HG03175 (cell line): ENCODE measurements around the gene ABCA2.
"Not testable (repeated sequence)": the region's sequence is repeated elsewhere in the genome, so short reads cannot be mapped to it uniquely, and the experiment has no call there.

ENCODE experiments used
- ATAC-seq: cut with Tn5 transposase; IDR thresholded peaks from one replicate; pipeline ENCODE4 v1.9.1; 2021; ENCODE audit warnings: mild to moderate bottlenecking, moderate library complexity; ENCODE audit not compliant: unreplicated experiment

Gene ABCA2

DNA sequence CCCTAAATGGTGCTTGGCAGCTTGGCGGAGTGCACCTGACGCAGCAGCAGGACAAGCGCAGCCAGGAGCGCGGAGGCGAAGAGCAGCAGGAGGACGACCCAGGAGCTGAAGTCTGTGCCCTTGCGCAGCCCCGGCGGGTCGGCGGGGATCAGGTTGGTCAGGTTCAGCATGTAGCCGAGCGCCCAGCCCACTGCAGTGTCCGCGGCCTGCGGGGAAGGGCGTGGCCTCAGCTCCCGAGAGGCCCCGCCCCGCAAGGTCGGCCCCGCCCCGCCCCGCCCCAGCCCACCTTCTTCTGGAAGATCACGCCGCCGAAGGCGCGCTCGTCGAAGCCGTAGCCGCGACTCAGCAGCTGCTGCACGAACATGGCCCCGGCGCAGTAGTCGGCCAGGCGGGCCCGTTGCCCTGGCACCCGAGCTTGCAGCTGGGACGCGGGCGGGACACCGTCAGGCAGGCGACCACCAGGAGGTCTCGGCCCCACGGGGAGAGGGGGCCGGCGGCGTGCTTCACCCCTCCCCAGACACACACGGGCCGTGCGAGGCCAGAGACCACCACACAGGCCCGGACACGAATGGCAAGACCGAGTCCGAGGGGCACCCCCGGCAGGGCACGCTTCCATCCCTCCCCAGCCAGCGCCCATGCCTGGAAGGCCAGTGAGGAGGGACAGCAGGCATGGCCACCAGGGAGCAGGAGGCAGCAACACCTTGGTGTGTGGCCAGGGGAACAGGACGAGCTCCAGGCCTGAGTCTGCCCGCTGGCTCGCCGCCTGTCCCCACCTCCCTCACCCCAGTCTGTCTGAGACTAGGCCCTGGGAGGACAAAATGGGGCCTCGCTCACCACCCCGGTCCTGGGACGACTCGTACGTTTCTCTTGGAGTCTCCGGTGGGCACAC lies 20.9 kb upstream of the ABCA2 start:
- ATAC-seq: no peak

DNA sequence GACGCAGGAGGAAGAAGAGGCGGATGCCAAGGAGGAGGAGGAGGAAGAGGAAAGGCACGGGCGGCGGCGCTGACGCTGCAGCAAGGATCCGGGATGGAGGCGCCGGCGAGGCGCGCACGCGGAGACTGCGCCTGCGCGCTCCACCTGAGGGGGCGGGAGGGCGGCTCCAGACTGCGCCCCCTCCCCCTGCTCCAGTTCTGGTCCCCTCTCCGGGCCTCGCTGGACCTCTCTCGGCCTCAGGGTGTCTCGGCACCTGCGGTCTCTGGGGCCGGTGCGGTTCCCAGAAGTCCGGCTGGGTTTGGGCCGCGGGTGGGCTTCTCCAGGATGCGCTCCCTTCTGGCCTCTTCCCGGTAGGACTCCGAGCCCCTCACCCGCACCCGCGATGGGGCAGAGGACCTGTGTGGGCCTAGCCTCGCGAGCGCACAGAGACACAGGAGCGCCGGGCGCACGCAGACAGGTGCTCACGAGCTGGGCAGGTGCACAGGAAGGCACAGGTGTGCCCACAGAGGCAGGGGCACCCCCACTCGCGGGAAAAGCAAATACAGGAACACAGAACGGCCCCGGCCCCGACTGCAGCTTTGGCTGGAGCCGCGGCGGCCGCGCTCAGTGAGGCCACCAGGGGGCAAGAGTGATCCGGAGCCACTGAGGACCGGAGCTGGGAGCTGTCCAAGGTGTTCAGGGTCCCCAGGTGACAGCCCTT lies 18.2 kb upstream of the ABCA2 start, which contains the start of gene NPDC1:
Gene NPDC1 (minus strand): TSS at position 90 of the 700 bp plus-strand sequence. CDS start 188 bp downstream, outside the sequence.
- peak; percentile 68 for ATAC-seq

DNA sequence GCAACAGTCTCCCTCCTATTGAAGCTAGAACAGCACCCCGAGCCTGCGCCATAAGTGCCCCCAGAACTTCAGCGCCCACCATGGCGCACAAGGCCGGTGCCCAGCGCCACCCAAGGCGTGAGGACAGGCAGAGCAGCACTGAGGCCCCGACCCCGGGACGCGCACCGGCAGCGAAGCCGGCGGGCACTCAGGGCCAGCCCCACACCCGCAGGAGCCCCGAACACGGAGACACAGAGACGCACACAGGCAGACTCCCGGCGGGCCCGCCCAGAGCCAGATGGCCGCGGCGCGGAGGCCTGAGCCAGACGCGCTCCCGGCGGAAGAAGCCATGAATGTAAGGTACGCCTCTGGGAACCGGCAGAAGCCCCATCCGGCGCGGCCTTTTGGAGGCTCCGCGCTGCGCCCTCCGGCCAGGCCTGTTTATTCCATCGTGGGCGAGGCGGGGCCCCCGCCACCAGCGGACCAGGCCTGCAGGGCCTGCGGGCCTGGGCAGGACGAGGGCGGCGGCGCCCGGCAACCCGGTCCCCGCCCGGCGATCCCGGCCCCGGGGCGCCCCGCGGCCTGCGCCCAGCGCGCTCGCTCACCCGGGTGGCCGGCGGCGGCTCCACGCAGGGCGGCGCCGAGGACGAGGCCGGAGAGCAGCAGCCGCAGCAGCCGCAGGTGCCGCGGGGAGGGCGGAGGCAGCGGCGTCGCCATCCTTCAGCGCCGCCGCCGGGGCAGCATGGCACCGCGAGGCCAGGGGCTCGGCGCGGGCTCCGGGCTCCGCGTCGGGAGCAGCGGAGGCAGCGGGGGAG lies 17.5 kb upstream of the ABCA2 start:
- ATAC-seq: no peak

DNA sequence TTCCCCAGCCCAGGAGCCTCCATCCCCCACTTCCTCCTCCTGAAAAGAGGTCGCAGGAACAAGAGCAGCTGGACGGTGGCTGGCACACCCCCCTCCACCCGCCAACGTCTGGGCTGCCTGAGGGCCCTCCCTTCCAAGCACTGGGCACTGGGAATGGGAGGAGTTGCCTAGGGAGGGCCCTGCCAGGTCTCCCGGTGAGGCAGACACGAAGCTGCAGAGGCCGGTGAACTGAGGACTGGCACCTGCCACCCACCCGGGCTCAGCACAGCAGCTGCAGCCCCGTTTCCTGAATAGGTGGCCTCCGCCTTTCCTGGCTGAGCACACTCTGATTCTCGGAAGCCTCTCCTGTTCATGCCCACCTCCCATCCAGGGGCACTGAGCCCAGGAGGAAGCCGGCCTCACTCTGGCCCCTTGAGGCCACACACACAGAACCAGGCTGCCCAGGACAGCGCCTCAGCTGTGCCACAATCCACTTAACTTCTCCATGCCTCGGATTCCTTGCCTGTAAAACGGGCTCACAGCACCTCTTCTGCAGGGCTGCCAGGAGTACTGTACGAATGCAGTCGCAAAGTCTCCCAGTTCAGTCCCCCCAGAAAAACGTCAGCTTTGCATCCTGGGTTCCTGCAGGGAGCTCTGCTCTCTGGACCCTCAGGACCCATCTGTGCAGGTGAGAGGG lies 16.6 kb upstream of the ABCA2 start:
- ATAC-seq: no peak

DNA sequence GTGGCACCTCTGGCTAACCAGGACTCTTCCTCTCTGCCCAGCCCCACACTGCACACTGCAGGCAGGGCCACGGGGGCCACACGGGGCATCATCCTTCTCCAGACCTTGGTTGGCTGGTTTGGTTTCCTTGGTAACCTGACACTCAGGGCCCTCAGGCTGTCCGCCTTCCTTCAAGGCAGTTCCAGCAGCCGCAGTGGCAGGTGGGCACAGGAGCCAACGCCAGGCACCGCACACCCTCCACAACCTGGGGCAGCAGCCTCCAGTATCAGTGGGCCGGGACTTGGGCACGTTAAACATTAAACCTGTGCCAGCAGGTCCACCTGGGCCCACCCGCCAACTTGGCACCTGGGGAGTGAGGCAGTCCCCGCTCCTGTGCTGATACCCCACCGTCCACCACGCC lies 16.0 kb upstream of the ABCA2 start:
- ATAC-seq: no peak

DNA sequence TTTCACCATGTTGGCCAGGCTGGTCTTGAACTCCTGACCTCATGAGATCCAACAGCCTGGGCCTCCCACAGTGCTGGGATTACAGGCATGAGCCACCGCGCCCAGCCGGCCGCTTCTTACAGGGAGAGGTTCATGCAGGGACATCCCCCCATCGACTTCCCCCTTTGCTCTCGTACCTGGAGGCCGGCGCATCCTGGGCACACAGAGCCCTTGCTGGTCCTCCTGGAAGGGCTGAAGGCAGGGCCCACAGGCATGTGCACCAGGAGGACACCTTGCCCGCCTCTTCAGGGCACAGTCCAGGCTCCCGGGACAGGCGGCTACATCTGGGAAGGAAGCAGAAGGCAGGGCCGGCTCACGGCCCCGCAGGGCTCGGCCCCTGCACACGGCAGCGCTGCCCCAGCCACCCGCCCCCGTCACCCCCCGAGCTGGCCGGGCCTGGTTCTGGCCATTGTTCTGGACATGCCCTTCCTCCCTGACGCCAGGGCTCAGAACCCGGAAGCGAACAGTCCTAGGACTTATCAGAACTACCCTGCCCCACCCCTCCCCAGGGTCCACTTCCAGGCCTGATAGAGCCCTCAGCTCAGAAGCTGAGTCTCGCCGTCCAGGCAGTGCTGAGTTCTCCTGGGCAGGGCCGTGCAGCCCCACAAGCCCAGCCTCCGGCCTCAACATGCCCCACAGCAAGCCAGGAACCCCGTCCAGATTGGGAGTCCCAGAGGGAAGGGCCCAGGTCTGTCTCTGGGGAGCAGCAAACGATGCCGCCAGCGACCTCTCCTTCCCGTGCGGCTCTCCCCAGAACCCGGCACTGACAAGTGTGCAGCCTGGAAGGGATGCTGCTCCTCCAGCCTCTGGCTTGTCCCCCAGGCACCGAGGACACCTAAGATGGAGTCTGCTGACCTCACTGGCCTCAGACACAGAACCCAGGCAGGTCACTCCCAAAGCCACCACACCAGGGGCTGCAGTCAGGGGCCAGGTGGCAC lies 15.0 kb upstream of the ABCA2 start:
- ATAC-seq: no peak

DNA sequence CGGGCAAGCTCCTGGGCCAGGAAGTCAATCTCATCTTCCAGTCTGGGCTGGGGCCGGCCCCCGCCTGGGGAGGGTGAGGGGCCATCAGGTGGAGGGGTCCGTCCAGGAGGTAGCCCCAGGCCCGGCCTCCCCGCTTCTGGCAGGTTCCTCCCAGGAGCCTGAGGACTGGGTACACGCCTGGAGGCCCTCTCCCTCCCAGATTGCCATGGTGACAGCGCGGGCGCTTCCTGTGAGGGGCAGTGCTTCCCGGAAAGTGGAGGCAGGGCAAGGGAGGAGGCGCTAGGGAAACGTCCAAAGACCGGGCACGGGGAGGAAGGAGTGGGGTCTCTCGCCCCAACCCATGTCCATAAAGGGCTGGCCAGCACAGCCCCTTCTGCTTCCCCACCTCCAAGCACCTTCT lies 13.1 kb upstream of the ABCA2 start:
- no peak for ATAC-seq

DNA sequence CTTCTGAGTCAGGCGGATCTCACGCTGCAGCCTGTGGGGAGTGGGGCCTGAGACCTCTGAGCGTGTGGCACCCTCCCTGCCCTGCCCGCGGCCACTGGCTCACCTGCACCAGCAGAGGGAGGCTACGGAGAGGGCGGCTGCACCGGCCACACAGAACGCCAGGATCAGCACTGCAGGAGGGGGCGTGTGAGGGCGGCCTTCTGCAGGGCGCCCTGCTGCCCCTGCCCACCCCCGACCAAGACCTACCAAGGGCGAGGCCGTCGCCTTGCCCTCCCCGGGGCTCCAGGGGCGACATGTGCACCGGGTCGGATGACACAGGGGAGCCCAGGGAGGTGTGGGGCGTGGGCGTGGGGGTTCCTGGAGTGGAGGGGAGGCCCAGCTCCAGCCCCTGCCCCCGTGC lies 12.5 kb upstream of the ABCA2 start:
- ATAC-seq: no peak

DNA sequence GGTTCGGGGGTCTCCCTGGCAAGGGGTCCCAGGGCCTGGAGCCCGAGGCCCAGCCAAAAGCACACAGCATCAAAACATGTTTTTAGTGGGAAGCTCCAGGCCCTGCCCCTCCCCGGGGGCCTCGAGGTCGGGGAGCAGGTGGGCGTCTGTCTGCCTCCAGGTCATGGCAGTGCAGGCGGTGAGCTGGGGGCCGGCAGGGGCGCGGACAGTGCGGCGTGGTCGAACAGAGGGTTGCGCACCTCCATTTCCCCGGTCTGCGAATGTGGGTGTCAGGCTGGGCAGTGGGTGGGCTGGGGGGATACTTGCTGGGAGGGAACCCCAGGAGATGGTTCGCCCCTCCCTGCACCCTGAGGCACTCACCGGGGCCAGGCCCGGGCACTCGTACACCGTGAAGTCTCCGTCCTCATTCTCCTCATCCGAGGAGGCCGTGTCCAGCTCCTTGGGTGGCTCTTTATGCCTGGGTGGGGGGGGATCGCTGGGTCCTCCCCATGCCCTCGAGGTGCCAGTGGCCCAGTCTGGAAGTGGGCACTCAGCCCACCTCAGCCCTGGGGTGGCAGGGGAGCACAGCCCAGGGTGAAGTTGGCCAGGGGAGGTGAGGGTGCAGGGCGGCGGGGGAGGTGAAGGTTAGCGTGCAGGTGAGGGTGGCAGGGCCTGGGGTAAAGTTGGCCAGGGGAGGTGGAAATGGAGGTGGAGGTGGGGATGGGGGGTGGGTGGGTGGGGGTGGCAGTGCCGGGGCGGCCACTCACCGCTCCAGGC lies 11.8 kb upstream of the ABCA2 start:
- ATAC-seq: no peak

DNA sequence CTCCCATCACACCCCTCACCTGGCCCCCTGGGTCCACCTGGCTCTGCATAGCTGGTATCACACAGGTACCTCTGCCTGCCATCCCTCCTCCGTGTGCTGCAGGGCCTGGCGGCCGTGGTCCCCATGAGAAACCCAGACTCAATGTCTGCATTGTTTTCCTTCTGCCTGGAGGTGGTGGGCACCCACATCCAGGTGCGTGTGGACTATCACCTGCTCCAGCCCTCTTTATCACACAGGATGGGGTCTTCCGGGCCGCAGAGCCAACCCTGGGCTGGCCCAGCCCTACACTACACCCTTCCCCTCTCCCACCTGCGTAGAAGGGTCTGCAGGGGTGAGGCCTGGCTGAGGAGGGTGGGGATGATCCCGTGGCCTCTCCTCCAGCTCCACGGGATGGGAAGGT lies 10.9 kb upstream of the ABCA2 start:
- ATAC-seq: no peak

DNA sequence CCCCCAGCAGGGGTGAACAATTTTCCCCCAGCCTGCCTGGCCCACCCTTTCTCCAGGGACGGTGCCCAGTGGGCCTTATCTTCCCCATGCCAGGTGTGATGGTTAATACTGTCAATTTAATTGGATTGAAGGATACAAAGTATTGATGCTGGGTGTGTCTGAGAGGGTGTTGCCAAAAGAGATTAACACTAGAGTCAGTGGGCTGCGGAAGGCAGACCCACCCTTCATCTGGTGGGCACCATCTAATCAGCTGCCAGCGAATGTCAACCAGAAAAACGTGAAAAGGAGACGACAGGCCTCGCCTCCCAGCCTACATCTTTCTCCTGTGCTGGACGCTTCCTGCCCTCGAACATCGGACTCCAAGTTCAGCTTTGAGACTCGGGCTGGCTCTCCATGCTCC lies 9.4 kb upstream of the ABCA2 start:
- ATAC-seq: no peak

DNA sequence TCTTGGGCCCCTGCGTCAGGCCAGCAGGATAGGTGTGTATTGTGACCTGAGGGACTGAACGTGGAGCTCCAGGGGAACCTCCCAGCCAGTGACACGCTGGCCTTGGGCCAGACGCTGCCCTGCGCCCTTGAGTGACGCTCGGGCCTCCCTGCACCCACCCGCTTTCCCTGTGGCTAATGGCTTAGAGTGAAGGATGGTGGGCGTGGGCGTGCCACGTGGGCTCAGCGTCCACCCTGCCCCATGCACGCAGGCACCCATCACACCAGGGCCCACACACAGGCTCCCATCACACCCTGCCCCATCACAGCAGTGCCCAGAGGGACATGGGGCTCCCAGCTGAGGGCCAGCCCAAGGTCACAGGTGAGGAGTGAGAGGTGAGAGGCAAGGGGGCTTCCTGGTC lies 9.0 kb upstream of the ABCA2 start:
- no peak for ATAC-seq

DNA sequence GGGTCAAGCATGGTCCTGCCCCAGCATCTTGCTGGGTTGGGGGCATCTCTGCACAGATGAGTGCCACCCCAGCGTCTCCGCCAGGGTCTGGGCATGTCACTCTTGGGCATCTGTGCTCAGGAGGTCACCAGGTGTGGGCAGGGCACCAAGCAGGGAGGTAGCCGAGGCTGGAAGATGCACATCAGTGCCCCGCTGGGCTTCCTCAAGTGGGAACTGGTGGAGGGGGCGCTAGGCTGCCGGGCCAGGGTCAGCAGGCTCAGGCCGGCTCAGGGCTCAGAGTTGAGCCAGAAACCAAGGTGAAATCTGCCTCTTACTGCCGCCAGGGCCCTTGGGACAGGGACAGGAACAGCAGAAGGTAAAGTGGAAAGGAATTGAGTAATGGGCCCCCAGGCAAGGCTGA lies 7.9 kb upstream of the ABCA2 start:
- ATAC-seq: no peak

DNA sequence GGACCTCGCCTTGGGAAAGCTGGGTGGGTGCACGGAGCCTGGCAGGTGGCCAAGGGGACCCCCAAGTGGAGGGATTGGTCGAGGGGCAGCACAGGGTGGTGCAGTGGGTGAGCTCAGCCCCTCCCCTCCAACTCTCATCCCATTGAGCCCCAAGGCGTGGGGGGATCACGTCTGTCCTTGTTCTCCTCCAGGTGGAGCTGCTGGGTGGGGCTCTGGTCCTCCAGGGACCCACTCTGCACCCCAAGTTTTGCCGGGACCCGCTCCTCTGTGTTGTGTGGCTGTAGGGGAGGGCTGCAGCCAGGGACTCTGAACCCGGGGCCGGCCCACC lies 7.4 kb upstream of the ABCA2 start:
- ATAC-seq: no peak

DNA sequence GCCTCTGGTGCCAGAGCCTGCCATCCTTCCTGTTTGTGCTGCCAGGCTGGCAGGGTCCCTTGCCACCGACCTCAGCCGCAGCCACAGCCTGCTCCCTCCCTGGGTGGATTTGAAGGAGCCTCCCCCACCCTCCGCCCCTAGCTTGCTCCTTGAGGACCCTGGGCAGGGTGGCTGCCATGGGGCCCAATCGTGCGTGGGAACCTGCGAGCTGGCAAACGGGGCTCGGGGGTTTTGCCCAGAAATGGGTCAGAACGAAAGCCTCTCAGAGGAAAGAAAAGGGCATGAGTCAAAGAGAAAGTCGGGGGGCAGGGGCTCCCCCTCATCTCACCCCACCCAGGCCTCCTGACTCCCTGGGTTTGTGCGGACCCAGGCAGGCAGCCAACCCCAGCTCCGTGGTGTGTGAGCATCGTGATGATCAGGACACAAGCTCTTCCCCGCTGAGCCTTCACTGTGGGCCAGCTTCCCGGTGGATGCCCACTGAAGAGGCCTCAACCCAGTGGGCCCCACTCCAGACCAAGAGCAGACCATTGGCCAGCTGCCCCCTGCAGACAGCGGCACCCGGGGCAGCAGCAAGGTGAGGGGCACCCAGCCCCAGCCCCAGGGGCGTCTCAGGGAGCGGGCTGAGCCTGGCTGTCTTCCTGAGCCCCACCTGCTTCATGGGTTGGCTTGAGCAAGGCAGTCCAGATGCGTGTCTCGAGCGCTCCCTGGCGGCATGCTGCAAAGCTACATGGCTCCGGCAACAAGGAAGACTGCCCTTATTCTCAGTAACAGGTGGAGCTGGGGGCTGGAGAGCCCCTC lies 6.9 kb upstream of the ABCA2 start:
- ATAC-seq: peak; percentile 60

DNA sequence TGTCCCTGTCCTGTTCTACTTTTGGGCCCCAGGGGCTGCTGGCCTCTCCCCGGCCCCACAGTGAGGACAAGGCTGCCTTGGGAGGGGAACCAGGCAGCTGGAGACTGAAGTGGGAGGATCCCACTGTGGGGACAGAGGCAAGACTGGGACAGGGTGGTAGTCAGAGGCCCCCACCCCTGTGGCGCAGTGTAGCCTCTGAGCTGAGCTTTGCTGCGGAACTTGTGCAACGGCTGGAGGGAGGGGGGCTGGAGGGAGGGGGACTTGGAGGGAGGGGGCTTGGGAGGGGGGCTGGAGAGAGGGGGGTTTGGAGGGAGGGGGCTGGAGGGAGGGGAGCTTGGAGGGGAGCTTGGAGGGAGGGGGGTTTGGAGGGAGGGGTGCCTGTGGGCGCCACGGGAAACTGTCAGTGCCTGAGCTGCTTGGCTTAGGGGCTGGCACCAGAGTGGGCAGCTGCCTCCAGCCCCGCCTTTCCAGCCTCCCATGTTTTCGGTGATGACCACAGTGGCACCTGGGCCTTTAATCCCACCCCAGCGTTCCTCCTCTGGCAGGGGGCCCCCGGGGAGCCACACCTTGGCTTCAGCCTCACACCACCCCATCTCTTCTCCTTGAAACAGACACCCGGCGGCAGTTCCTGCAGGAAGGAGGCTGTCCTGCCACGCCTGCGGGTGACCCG lies 6.1 kb upstream of the ABCA2 start:
- ATAC-seq: no peak

DNA sequence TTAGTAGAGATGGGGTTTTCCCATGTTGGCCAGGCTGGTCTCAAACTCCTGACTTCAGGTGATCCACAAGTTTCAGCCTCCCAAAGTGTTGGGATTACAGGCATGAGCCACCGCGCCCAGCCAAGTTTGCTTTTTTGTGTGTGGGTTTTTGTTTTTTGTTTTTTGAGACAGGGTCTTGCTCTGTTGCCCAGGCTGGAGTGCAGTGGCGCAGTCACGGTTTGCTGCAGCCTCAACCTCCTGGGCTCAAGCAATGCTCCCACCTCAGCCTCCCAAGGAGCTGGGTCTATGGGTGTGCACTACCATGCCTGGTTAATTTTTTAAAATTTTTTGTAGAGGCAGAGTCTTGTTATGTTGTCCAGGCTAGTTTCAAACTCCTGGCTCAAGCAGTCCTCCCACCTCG lies 5.4 kb upstream of the ABCA2 start:
- ATAC-seq: not testable (repeated sequence)

DNA sequence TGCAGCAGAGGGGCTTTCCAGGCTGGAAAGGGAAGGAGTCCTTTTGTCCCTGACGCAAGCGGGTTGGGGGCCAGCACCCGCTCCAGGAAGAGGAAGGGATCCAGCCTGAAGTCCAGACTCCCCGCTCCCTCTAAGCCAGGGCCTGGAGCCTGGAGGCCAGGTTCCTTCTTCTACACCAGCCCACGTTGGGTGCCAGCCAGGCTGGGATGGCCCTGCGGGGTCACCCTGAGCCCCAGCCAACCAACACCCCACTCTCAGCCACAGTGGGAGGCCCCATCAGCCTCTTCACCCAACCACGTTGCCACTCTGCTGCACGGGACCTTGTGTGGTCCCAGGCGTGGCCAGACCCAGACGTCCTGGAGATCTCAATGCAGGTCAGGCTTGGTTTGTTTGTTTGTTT lies 4.8 kb upstream of the ABCA2 start:
- ATAC-seq: no peak
